ENCODE measurements around the gene B3GAT1.

GRCh38 chr11:134454146-134454690 is 42.2 kb upstream of the B3GAT1 start:
- TF ChIP-seq CTCF (IDR thresholded peaks at IDR 0.05; ENCODE audit: insufficient read depth, low read length) (no peak), POLR2AphosphoS5 (IDR thresholded peaks at IDR 0.05; ENCODE audit: low read depth) (no peak), REST (IDR thresholded peaks at IDR 0.05; ENCODE audit: insufficient replicate concordance, low read depth) (no peak)

Data from HL-60 (cell line).